H1 (cell line): ENCODE measurements around the gene TK1. TPM values are rescaled to one million over a fixed set of nuclear protein-coding genes. Genes with fewer than 3 reads are reported as not detected.

Source experiments
- ATF3 ChIP-seq: IDR thresholded peaks from 2 replicates; pipeline ENCODE4 v1.6.1; 2011; ENCODE audit warnings: low read depth, mild to moderate bottlenecking, low read length; ENCODE audit not compliant: insufficient read depth
- BCL11A ChIP-seq, 2 experiments: IDR thresholded peaks; one replicate each; pipeline ENCODE4 v1.6.1; 2011; ENCODE audit warnings: low read depth in 2 of 2, low read length in 2 of 2, mild to moderate bottlenecking in 2 of 2
- CHD1 ChIP-seq: IDR thresholded peaks from 2 replicates; pipeline ENCODE4 v1.6.1; 2012; ENCODE audit warnings: low read depth, low read length, improper control_type of control experiment
- CHD2 ChIP-seq: IDR thresholded peaks from 2 replicates; pipeline ENCODE4 v1.6.1; 2012; ENCODE audit warnings: low read length, improper control_type of control experiment
- E2F6 ChIP-seq: IDR thresholded peaks from 2 replicates; pipeline ENCODE4 v1.6.1; 2012; ENCODE audit warnings: inconsistent platforms
- EGR1 ChIP-seq: IDR thresholded peaks from 2 replicates; pipeline ENCODE4 v1.6.1; 2011; ENCODE audit warnings: low read depth, low read length, borderline replicate concordance
- EZH2 ChIP-seq: fragments of 200-600 bp; sonication (generic); IDR thresholded peaks from 2 replicates; pipeline ENCODE4 v1.7.1; 2012; ENCODE audit warnings: low read depth, mild to moderate bottlenecking, moderate library complexity, low read length, inconsistent platforms; ENCODE audit not compliant: severe bottlenecking
- FOSL1 ChIP-seq: IDR thresholded peaks from 2 replicates; pipeline ENCODE4 v1.6.1; 2011; ENCODE audit warnings: mild to moderate bottlenecking, low read depth, low read length, moderate library complexity; ENCODE audit not compliant: insufficient read depth
- GTF2F1 ChIP-seq: IDR thresholded peaks from 2 replicates; pipeline ENCODE4 v1.6.1; 2012; ENCODE audit warnings: low read depth, low read length, improper control_type of control experiment, borderline replicate concordance
- HDAC2 ChIP-seq, 2 experiments: fragments of 300-600 bp in 1 of 2; sonication (generic) in 1 of 2; IDR thresholded peaks; 2 replicates each; pipeline ENCODE4 v1.6.1; 2011 to 2012; ENCODE audit warnings: low read depth in 2 of 2, low read length in 2 of 2, mild to moderate bottlenecking in 2 of 2, moderate library complexity in 2 of 2, borderline replicate concordance in 1 of 2, inconsistent platforms in 1 of 2
- KDM4A ChIP-seq: IDR thresholded peaks from one replicate; pipeline ENCODE4 v1.7.1; 2012; ENCODE audit warnings: low read depth, mild to moderate bottlenecking, moderate library complexity, low read length, inconsistent platforms; ENCODE audit not compliant: severe bottlenecking
- POLR2AphosphoS5 ChIP-seq: IDR thresholded peaks from 2 replicates; pipeline ENCODE4 v1.6.1; 2011; ENCODE audit warnings: low read depth, low read length
- RBBP5 ChIP-seq: IDR thresholded peaks from 2 replicates; pipeline ENCODE4 v1.7.1; 2012; ENCODE audit warnings: low read depth, mild to moderate bottlenecking, inconsistent platforms, low read length, moderate library complexity, borderline replicate concordance
- RFX5 ChIP-seq: IDR thresholded peaks from 2 replicates; pipeline ENCODE4 v1.6.1; 2011; ENCODE audit warnings: low read depth, low read length, improper control_type of control experiment, borderline replicate concordance
- RNF2 ChIP-seq: fragments of 200-900, 300-1000 bp; sonication (generic); IDR thresholded peaks from 2 replicates; pipeline ENCODE4 v1.7.1; 2016; ENCODE audit warnings: borderline replicate concordance, low read depth, mild to moderate bottlenecking, antibody characterized with exemption, low read length; ENCODE audit not compliant: poor library complexity, severe bottlenecking; ENCODE audit errors: missing control alignments
- SIN3A ChIP-seq, 2 experiments: IDR thresholded peaks in 1 of 2; conservative IDR thresholded peaks in 1 of 2; 2 replicates each; pipeline ENCODE4 v1.6.1; 2011 to 2012; ENCODE audit warnings: low read length in 2 of 2, improper control_type of control experiment in 1 of 2, low read depth in 1 of 2, mild to moderate bottlenecking in 1 of 2
- SRF ChIP-seq: IDR thresholded peaks from 2 replicates; pipeline ENCODE4 v1.6.1; 2011; ENCODE audit warnings: mild to moderate bottlenecking, low read depth, low read length, moderate library complexity
- TAF1 ChIP-seq: IDR thresholded peaks from 2 replicates; pipeline ENCODE4 v1.6.1; 2011; ENCODE audit warnings: mild to moderate bottlenecking, low read depth, low read length
- TEAD4 ChIP-seq: IDR thresholded peaks from 2 replicates; pipeline ENCODE4 v1.6.1; 2012; ENCODE audit warnings: low read depth, low read length, inconsistent platforms, mixed read lengths
- USF2 ChIP-seq: IDR thresholded peaks from 2 replicates; pipeline ENCODE4 v1.6.1; 2011; ENCODE audit warnings: low read length, improper control_type of control experiment
- polyA plus RNA-seq, 7 experiments: library from polyadenylated mRNA; depleted of rRNA in 3 of 7; stranded (reverse) in 5 of 7; unstranded in 2 of 7; fragments of >200 nt in 5 of 7; fragments of 200-250 nt in 2 of 7; gene quantifications; 1 replicate in 5 of 7; 2 replicates in 1 of 7; 4 replicates in 1 of 7; pipeline versions ENCODE4 v1.2.1 to v1.2.3, GENCODE V29; 2011 to 2013; ENCODE audit warnings: missing spikeins in 2 of 7, mixed read lengths in 2 of 7
- total RNA-seq: library from RNA; stranded (reverse); fragmentation: NEBNext Ultra II Directional; extraction: Animal tissue kit (Norgen Biotek cat#: 25700); gene quantifications from 2 replicates; pipeline ENCODE4 v1.2.1, GENCODE V29; 2021

Gene TK1
- total and polyA plus RNA-seq, 2 of the 8 experiments (the other 6 are each of a cell fraction or from before 2014, with no cell fraction given): 66.9 to 147 TPM

GRCh38 chr17:78186692-78187595 lies at the start of gene TK1, which contains the start of gene AFMID (continued):
- TF ChIP-seq BCL11A (IDR thresholded peaks at IDR 0.05; ENCODE audit: low read depth in 2 of 2, low read length in 2 of 2) (no peak), CHD2 (peak; percentile 63), TAF1 (peak; percentile 98), SIN3A (conservative IDR thresholded peaks at IDR 0.05 in 1 of 2, IDR thresholded peaks at IDR 0.05 in 1 of 2; ENCODE audit: low read depth in 1 of 2, low read length in 2 of 2) (peak in 1 of 2 experiments; percentile 79; a peak in 2 of 4 replicates), EZH2 (no peak), USF2 (peak; percentile 50), RFX5 (no peak), POLR2AphosphoS5 (peak; percentile 98), ATF3 (peak; percentile 20; the same call in 1 of the 2 replicates), GTF2F1 (peak; percentile 85), KDM4A (peak; percentile 45), TEAD4 (peak; percentile 100), E2F6 (peak; percentile 95), RBBP5 (no peak), RNF2 (no peak), FOSL1 (no peak), HDAC2 (IDR thresholded peaks at IDR 0.05; ENCODE audit: borderline replicate concordance in 1 of 2, low read depth in 2 of 2, low read length in 2 of 2) (no peak), EGR1 (peak; percentile 4; the same call in 1 of the 2 replicates), SRF (no peak), CHD1 (no peak)
